ENCODE data around the gene KCNN3. TPM values are rescaled to one million over a fixed set of nuclear protein-coding genes. Genes with fewer than 3 reads are reported as not detected.

The KCNN3 gene
- total and polyA plus RNA-seq, 2 donors = 0.64 to 1.8 TPM

GRCh38 chr1:154698320-154699096 is 171.6 kb downstream of the KCNN3 start:
- Histone ChIP-seq H3K36me3 (ENCODE audit: control insufficient read depth in 2 of 2, insufficient read depth in 2 of 2, low read length in 1 of 2) (no peaks in the 10 kb centered on the region), H3K27ac (ENCODE audit: low read depth in 1 of 2, low read length in 1 of 2) (no peak overlapping the region), H3K9me3 (ENCODE audit: control insufficient read depth in 2 of 2, insufficient read depth in 1 of 2, low read length in 1 of 2) (no peaks in the 10 kb centered on the region), H3K4me1 (ENCODE audit: control insufficient read depth in 2 of 2, insufficient read depth in 2 of 2, low read length in 2 of 2) (no peaks in the 10 kb centered on the region), H3K27me3 (ENCODE audit: control insufficient read depth in 2 of 2, insufficient read depth in 1 of 2, low read length in 1 of 2) (peaks cover 0 to 7% of the 10 kb centered on the region in 2 donors), H3K4me3 (ENCODE audit: low read length in 2 of 2) (no peak overlapping the region)
- no peak for DNase-seq (ENCODE audit: low read depth in 6 of 9, low spot score in 9 of 9)
- WGBS = 94% methylated on average over 4 of the region's 4 CpGs

GRCh38 chr1:154697710-154698109 is 172.4 kb downstream of the KCNN3 start:
- Histone ChIP-seq H3K36me3 (ENCODE audit: control insufficient read depth in 2 of 2, insufficient read depth in 2 of 2, low read length in 1 of 2) (no peaks in the 10 kb centered on the region), H3K4me1 (ENCODE audit: control insufficient read depth in 2 of 2, insufficient read depth in 2 of 2, low read length in 2 of 2) (no peaks in the 10 kb centered on the region), H3K4me3 (ENCODE audit: low read length in 2 of 2) (no peak overlapping the region), H3K9me3 (ENCODE audit: control insufficient read depth in 2 of 2, insufficient read depth in 1 of 2, low read length in 1 of 2) (no peaks in the 10 kb centered on the region), H3K27me3 (ENCODE audit: control insufficient read depth in 2 of 2, insufficient read depth in 1 of 2, low read length in 1 of 2) (peaks cover 0 to 4% of the 10 kb centered on the region in 2 donors), H3K27ac (ENCODE audit: low read depth in 1 of 2, low read length in 1 of 2) (no peak overlapping the region)
- DNase-seq (ENCODE audit: low read depth in 6 of 9, low spot score in 9 of 9) = no peak

DNA sequence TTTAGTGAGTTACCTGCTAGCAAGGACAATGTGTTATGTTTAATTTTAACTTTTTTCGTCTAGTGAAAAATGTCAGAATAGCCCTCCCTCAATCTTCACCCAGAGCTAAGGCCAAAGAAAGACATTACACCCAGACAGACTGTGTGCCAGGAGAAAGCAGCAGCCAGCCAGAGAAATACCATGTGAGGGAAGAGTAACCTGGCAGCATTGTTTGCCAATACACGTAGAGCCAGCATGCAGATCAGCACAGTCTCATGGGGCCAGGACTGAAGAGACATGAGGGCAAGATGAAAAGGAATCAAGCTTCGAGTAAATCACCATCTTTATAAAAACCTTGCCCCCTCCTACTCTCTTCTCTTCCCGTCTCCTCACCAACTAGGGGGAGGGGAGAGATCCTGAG is 173.6 kb downstream of the KCNN3 start:
- Histone ChIP-seq H3K9me3 (ENCODE audit: control insufficient read depth in 2 of 2, insufficient read depth in 1 of 2, low read length in 1 of 2) (no peaks in the 10 kb centered on the region), H3K27ac (ENCODE audit: low read depth in 1 of 2, low read length in 1 of 2) (no peak overlapping the region), H3K36me3 (ENCODE audit: control insufficient read depth in 2 of 2, insufficient read depth in 2 of 2, low read length in 1 of 2) (no peaks in the 10 kb centered on the region), H3K4me3 (ENCODE audit: low read length in 2 of 2) (no peak overlapping the region), H3K27me3 (ENCODE audit: control insufficient read depth in 2 of 2, insufficient read depth in 1 of 2, low read length in 1 of 2) (peaks cover 0 to 4% of the 10 kb centered on the region in 2 donors), H3K4me1 (ENCODE audit: control insufficient read depth in 2 of 2, insufficient read depth in 2 of 2, low read length in 2 of 2) (no peaks in the 10 kb centered on the region)
- DNase-seq (ENCODE audit: low read depth in 6 of 9, low spot score in 9 of 9) = no peak
- 87% methylated on average over 4 of the region's 4 CpGs for WGBS

GRCh38 chr1:154695985-154696384 is 174.1 kb downstream of the KCNN3 start:
- no peak for DNase-seq (ENCODE audit: low read depth in 6 of 9, low spot score in 9 of 9)
- 54% methylated on average over 2 of the region's 2 CpGs for WGBS
- H3K36me3 ChIP-seq (ENCODE audit: control insufficient read depth in 2 of 2, insufficient read depth in 2 of 2, low read length in 1 of 2) = no peaks in the 10 kb centered on the region
- peaks cover 0 to 4% of the 10 kb centered on the region in 2 donors for H3K27me3 ChIP-seq (ENCODE audit: control insufficient read depth in 2 of 2, insufficient read depth in 1 of 2, low read length in 1 of 2)
- no peaks in the 10 kb centered on the region for H3K4me1 ChIP-seq (ENCODE audit: control insufficient read depth in 2 of 2, insufficient read depth in 2 of 2, low read length in 2 of 2)
- no peaks in the 10 kb centered on the region for H3K9me3 ChIP-seq (ENCODE audit: control insufficient read depth in 2 of 2, insufficient read depth in 1 of 2, low read length in 1 of 2)
- no peak overlapping the region for H3K27ac ChIP-seq (ENCODE audit: low read depth in 1 of 2, low read length in 1 of 2)
- no peak overlapping the region for H3K4me3 ChIP-seq (ENCODE audit: low read length in 2 of 2)

DNA sequence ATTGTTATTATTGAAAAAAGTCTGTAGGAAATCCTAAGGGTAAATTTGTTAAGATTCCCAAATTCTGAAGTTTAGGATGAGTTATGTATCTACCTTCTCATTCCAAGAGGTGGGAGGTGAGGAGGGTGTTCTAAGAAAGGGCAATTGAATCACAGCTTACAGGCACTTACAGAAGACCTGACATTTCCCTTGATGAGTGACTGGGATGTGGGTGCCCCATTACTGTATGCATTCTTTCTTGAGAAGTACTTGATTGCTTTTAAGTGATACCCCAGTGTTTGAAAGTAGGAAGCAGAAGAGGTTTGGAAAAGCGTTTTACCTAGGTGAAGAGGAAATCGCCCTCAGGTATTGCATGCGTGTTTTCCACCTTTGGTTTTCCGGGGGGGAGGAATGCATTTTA is 175.1 kb downstream of the KCNN3 start:
- H3K4me3 ChIP-seq (ENCODE audit: low read length in 2 of 2) = no peak overlapping the region
- no peaks in the 10 kb centered on the region for H3K9me3 ChIP-seq (ENCODE audit: control insufficient read depth in 2 of 2, insufficient read depth in 1 of 2, low read length in 1 of 2)
- no peaks in the 10 kb centered on the region for H3K4me1 ChIP-seq (ENCODE audit: control insufficient read depth in 2 of 2, insufficient read depth in 2 of 2, low read length in 2 of 2)
- peaks cover 0 to 4% of the 10 kb centered on the region in 2 donors for H3K27me3 ChIP-seq (ENCODE audit: control insufficient read depth in 2 of 2, insufficient read depth in 1 of 2, low read length in 1 of 2)
- 91% methylated on average over 4 of the region's 4 CpGs for WGBS
- H3K36me3 ChIP-seq (ENCODE audit: control insufficient read depth in 2 of 2, insufficient read depth in 2 of 2, low read length in 1 of 2) = no peaks in the 10 kb centered on the region
- DNase-seq (ENCODE audit: low read depth in 6 of 9, low spot score in 9 of 9) = no peak
- no peak overlapping the region for H3K27ac ChIP-seq (ENCODE audit: low read depth in 1 of 2, low read length in 1 of 2)

DNA sequence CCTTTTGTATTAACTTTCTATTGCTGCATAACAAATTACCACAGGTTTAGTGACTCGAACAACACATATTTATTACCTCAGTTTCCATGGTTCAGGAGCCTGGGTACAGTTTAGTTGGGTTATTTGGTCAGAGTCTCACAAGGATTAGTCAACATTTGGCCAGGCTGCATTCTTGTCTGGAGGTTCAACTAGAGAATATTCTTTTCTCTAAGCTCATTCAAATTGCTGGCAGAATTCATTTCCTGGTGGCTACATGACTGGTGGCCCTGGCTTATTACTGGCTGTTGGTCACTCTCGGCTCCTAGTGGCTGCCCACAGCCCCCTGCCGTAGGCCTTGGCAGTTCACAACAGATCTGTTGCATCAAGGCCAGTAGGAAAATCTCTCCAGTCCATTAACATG is 181.0 kb downstream of the KCNN3 start:
- H3K27ac ChIP-seq (ENCODE audit: low read depth in 1 of 2, low read length in 1 of 2) = no peak overlapping the region
- H3K27me3 ChIP-seq (ENCODE audit: control insufficient read depth in 2 of 2, insufficient read depth in 1 of 2, low read length in 1 of 2) = peaks cover 0 to 5% of the 10 kb centered on the region in 2 donors
- no peak overlapping the region for H3K4me3 ChIP-seq (ENCODE audit: low read length in 2 of 2)
- no peaks in the 10 kb centered on the region for H3K9me3 ChIP-seq (ENCODE audit: control insufficient read depth in 2 of 2, insufficient read depth in 1 of 2, low read length in 1 of 2)
- H3K36me3 ChIP-seq (ENCODE audit: control insufficient read depth in 2 of 2, insufficient read depth in 2 of 2, low read length in 1 of 2) = no peaks in the 10 kb centered on the region
- H3K4me1 ChIP-seq (ENCODE audit: control insufficient read depth in 2 of 2, insufficient read depth in 2 of 2, low read length in 2 of 2) = no peaks in the 10 kb centered on the region
- WGBS = 91% methylated on average over 3 of the region's 3 CpGs
- no peak for DNase-seq (ENCODE audit: low read depth in 6 of 9, low spot score in 9 of 9)

DNA sequence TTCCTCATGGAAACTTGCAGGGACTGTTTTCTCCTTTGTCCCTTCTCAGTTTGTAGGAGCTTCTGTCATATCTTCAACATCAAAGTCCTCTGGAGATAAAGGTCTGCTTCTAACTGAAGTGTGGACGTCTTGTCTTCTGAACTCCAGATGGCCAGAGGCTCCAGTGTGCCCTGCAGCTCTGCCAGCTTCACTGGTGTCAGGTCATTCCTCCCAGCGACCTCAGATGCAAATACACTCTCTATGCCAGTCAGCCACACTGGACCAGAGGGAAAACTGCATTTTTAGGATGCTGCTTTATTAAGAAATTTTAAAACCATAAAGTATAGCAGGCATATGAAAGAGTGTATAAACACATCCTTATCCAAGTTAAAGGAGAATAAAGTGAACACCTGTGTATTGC is 183.6 kb downstream of the KCNN3 start:
- Histone ChIP-seq H3K27me3 (ENCODE audit: control insufficient read depth in 2 of 2, insufficient read depth in 1 of 2, low read length in 1 of 2) (peaks cover 0 to 13% of the 10 kb centered on the region in 2 donors), H3K4me3 (ENCODE audit: low read length in 2 of 2) (no peak overlapping the region), H3K9me3 (ENCODE audit: control insufficient read depth in 2 of 2, insufficient read depth in 1 of 2, low read length in 1 of 2) (no peaks in the 10 kb centered on the region), H3K4me1 (ENCODE audit: control insufficient read depth in 2 of 2, insufficient read depth in 2 of 2, low read length in 2 of 2) (no peaks in the 10 kb centered on the region), H3K36me3 (ENCODE audit: control insufficient read depth in 2 of 2, insufficient read depth in 2 of 2, low read length in 1 of 2) (no peaks in the 10 kb centered on the region), H3K27ac (ENCODE audit: low read depth in 1 of 2, low read length in 1 of 2) (no peak overlapping the region)
- WGBS = 67% methylated on average over 2 of the region's 2 CpGs
- no peak for DNase-seq (ENCODE audit: low read depth in 6 of 9, low spot score in 9 of 9)

DNA sequence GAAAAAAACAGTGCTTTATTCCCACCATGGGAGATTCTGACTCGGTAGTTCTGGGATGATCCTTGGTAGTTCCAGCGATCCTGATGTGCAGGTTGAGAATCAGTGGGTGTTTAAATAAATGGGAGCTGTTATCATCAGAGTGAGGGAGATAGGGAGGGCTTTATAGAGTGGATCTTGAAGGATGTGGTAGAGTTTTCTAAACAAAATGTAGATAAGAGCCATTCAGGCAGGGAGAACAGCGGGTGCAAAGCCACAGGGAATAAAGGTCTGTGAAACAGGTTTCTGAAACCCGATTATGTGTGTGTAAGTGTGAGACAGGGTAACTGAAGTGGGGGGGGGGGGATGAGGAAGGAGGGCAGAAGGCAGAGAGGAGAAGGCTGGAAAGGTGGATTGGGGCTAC is 186.3 kb downstream of the KCNN3 start:
- Histone ChIP-seq H3K4me3 (ENCODE audit: low read length in 2 of 2) (no peak overlapping the region), H3K27me3 (ENCODE audit: control insufficient read depth in 2 of 2, insufficient read depth in 1 of 2, low read length in 1 of 2) (peaks cover 0 to 13% of the 10 kb centered on the region in 2 donors), H3K4me1 (ENCODE audit: control insufficient read depth in 2 of 2, insufficient read depth in 2 of 2, low read length in 2 of 2) (no peaks in the 10 kb centered on the region), H3K27ac (ENCODE audit: low read depth in 1 of 2, low read length in 1 of 2) (no peak overlapping the region), H3K9me3 (ENCODE audit: control insufficient read depth in 2 of 2, insufficient read depth in 1 of 2, low read length in 1 of 2) (no peaks in the 10 kb centered on the region), H3K36me3 (ENCODE audit: control insufficient read depth in 2 of 2, insufficient read depth in 2 of 2, low read length in 1 of 2) (no peaks in the 10 kb centered on the region)
- no peak for DNase-seq (ENCODE audit: low read depth in 6 of 9, low spot score in 9 of 9)
- 72% methylated on average over 4 of the region's 4 CpGs for WGBS

DNA sequence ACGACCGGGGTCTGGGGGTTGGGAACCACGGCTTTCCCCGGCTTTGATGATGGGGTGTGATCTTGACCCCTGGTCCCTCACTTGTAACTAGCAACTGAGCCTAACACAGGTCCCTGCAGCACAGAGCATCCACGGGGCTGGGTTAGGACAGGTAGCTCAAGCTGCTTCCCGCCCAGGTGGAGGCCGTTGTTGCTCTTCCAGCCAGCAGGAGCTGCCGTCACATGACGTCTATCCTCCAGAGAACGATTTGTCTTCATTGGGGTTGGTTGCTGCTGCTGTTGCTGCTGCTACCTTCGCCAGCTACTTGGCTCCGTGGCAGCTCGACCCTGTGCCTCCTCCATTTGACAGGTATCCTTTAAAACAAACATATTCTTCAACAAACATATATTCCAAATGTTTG is 187.8 kb downstream of the KCNN3 start:
- no peak for DNase-seq (ENCODE audit: low read depth in 6 of 9, low spot score in 9 of 9)
- no peaks in the 10 kb centered on the region for H3K4me1 ChIP-seq (ENCODE audit: control insufficient read depth in 2 of 2, insufficient read depth in 2 of 2, low read length in 2 of 2)
- 87% methylated on average over 13 of the region's 13 CpGs for WGBS
- peaks cover 0 to 10% of the 10 kb centered on the region in 2 donors for H3K27me3 ChIP-seq (ENCODE audit: control insufficient read depth in 2 of 2, insufficient read depth in 1 of 2, low read length in 1 of 2)
- no peak overlapping the region for H3K27ac ChIP-seq (ENCODE audit: low read depth in 1 of 2, low read length in 1 of 2)
- no peak overlapping the region for H3K4me3 ChIP-seq (ENCODE audit: low read length in 2 of 2)
- H3K36me3 ChIP-seq (ENCODE audit: control insufficient read depth in 2 of 2, insufficient read depth in 2 of 2, low read length in 1 of 2) = no peaks in the 10 kb centered on the region
- H3K9me3 ChIP-seq (ENCODE audit: control insufficient read depth in 2 of 2, insufficient read depth in 1 of 2, low read length in 1 of 2) = no peaks in the 10 kb centered on the region

All from thymus (tissue), 11 donors.